Activated CD8-positive, alpha-beta memory T cell treated with anti-CD3 and anti-CD28 coated beads, Interleukin-2, amount 50 U/mL, for 4 hours (primary cell): ENCODE measurements around the gene PTPRN2.
"Not testable (repeated sequence)": the region's sequence is repeated elsewhere in the genome, so short reads cannot be mapped to it uniquely, and the experiment has no call there.

Experiments used
- DNase-seq: peaks from one replicate; pipeline ENCODE4 v3.0.0-alpha.2; 2020

PTPRN2 gene

DNA sequence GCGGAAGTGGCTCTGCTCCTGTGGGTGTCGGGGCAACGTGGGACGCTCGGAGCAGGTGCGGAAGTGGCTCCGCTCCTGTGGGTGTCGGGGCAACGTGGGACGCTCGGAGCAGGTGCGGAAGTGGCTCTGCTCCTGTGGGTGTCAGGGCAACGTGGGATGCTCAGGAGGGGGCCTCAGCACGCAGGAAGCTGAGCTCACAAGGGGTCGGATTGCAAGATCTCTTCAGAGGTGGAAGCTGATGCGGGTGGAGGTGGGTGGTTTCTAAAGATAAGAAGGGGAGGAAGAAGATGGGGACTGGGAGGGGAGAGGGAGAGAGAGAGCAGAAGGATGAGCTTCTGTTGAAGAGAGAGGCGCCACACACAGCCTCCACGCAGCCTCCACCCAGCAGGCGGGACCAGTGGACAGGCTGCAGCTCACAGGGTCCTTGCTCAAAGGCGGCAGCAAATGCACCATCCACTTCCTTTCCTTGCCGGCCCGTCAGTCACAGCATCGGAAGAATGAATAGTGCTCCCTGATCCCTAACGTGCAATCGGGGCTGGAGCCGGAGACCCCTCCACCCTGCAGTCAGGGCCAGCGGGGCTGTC lies 78.7 kb downstream of the PTPRN2 start:
- DNase-seq, result no peak

DNA sequence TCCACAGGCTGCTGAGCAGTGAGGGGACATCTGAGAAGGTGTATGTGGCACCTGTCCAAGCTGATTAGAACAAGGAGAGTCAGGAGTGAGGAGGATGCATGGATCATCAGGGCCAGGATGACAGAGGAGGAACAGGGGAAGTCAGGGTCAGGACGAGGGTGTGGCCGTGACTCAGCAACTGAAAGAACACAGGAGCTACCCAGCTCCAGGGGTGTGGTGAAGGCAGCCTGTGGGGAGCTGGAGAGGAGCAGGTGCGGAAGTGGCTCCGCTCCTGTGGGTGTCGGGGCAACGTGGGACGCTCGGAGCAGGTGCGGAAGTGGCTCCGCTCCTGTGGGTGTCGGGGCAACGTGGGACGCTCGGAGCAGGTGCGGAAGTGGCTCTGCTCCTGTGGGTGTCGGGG lies 79.3 kb downstream of the PTPRN2 start:
- not testable (repeated sequence) for DNase-seq

DNA sequence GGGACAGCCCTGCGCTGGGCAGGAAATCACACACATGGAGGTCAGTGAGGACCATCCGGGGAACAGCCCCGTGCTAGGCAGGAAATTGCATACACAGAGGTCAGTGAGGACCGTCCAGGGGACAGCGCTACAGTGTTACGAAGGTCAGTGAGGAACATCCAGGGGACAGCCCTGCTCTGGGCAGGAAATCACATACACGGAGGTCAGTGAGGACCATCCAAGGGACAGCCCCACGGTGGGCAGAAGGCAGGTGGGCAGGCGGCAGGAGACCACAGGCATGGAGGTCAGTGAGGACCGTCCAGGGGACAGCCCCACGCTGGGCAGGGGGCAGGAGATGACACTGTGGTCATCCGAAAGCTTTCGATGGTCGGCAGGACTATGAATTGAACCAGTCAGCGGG lies 79.7 kb downstream of the PTPRN2 start:
- no peak for DNase-seq

DNA sequence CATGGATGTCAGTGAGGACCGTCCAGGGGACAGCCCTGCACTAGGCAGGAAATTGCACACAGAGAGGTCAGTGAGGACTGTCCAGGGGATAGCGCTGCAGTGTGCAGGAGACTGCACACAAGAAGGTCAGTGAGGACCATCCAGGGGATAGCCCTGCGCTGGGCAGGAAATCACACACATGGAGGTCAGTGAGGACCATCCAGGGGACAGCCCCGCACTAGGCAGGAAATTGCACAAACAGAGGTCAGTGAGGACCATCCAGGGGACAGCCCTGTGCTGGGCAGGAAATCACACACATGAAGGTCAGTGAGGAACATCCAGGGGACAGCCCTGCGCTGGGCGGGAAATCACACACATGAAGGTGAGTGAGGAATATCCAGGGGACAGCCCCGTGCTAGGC lies 80.4 kb downstream of the PTPRN2 start:
- DNase-seq, result not testable (repeated sequence)

DNA sequence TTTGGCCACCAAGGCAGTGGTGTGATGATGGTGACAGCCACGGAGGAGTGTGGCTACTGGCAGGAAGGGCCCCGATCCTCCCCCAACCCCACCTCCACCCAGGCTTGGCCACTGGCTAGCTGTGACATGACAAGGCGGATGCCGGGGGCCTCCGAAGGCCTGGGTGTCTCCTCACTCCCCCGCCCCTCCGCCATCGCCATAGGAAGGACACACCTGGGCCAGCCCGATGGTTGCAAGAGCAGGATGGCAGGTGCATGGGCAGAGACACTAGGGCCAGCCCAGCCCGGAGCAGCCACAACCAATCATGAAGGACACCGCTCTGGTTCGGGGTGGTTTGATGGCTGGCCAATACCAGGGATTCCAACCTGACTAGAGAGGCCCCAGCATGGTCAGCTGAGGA lies 81.0 kb downstream of the PTPRN2 start:
- DNase-seq, result no peak

DNA sequence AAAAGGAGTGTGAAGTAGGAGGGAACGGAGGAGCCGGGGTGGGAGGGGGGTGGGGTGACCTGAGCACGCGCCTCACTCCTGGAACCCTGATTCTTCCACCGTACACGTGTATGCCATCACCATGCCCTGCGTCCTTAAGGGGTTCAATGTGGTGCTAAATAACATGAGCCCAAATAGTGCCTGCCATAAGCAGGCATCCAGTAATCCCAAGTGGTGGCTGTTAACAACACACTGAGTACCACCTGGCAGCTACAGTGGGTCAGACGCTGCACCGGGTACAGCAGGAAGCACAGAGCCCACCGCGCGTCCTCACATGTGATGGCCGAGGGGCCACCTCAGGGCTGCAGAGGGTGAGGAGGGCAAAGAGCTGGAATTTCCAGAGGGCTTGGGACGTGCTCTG lies 81.9 kb downstream of the PTPRN2 start:
- no peak for DNase-seq

DNA sequence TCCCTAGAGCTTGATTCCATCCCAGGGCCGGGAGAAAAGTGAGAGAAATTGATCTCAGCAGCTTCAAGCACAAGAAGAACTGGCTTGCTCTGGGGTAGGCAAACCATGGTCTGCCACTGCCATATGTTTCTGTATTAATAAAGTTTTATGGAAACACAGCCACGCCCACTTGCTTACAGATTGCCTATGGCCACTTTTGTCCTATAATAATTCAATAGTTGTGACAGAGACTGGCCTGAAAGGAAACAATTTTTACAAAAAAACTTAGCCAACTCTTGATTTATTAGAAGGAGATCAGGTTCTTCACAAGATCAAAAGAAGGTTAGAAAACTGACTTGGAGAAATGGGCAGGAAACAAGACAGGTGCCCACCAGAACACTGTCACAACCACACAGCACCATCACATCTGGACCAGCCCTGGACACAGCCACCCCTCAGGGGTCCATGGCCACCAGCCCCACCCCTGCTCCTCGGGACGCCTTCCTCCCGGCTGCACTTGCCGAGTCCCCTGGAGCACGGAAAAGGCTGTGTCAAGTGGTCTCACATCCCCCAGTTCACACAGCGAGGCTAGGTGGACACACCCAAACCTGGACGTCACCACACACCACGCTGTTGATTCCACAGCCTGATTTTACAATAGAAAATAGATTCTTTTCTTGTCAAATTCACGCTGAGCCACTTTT lies 85.4 kb downstream of the PTPRN2 start:
- DNase-seq, result no peak

DNA sequence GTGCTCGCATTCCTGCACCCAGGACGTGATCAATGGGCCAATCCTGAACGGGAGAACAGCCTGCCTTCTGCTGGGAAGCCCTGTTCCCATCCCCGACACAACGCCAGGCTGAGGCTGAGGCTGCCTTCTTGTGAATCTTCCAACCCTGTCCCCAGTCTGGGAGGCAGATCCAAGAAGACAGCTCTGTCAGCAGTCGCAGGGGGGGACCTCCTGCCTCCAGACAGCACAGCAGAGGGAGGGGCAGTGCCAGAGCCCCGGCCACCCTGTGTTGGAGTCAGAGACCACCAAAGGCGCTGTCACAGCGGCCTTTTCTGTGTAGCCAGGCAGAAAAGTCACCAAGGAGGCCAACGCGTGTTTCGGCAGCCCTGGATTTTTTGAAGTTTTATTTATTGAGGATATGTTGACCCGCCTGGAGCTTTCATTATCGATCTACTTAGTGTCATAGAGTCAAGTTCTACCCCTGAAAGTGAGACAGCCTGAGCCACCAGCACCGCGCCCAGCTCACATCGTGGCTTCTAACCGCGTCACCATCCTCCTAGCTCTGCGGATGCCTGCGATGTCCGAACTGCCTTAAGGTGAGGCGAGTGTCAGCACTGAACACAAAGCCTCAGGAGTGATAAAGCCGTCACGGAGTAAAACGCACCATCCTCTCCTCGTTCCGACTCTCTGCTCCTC lies 86.1 kb downstream of the PTPRN2 start:
- no peak for DNase-seq

DNA sequence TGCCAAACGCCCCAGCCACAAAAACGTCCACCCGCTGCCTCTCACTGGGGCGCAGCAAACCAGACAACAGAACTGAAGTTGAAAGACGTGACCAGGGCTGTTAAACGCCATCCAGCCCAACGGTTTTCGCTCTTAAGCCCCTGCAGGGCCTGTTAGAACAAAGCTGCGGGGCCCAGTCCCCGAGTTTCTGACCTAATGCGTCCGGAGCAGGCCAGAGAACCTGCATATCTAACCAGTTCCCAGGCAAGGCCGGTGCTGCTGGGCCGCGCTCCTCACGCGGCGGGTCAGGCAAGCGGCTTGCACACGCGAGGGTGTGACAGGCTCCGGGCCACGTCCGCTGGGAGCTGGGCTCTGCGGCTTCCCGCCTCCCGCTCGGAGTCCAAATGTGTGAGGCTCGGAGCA lies 87.0 kb downstream of the PTPRN2 start:
- no peak for DNase-seq

DNA sequence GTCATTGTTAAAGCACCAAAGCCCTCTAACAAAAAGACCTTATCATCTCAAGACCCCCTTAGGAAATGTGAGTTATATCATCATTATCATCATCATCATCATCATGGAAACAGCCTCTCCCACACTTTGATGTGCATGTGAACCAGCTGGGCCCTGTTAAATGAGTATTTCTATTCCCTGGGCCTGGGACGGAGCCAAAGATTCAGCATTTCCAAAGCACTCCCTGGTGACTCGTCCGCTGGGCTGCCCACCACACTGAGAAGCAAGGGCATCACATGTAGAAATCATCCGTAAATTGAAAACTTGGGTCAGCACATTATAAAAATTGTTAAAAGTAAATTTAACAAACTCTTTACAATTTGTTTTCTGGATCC lies 88.6 kb downstream of the PTPRN2 start:
- no peak for DNase-seq

DNA sequence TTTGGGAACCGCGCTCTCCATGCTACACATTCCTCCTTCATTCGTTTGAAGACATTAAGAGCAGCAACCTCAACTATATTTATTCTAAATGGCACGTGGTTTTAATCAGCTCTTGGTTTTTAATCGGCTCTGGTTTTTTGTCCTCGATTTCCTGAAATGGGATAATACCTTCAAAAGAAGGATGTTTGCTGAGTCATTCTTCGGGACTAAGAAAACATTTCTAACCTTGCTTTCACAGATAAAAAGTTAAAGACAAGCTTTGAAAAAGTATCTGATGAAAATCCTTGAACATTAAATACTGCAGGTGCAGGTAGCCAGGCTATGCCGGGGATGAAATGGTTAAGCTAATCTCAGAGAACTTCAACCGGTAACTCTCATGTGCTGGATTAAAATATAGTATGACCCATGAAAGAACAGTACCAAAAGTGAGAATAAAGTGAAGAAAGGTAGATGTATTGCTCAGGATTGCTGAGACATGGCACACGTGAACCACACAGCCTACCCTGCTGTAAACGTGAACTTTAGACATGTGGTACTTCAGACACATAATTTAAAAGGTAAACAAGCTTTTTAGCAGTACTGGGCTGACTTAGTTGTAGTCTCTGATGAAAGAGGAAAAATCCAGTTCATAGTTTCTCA lies 89.1 kb downstream of the PTPRN2 start:
- no peak for DNase-seq

DNA sequence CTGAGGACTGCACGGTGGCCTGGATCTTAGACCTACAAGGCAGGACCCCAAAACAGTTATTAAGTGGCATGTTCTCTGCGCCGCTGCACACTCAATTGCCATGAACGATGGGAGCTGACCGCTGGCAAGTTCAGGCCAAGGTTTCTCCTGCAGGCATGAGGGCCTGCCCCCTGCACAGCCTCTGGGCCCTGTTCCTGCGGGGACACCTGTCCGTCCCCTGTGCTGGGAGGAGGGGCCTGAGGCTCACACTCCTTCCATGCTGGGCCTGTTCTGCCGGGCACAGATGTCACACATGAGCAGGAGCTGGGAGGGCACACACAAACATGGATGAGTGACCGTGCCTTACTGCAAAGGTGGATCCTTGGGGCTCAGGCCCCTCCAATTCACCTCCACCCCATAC lies 90.0 kb downstream of the PTPRN2 start:
- no peak for DNase-seq

DNA sequence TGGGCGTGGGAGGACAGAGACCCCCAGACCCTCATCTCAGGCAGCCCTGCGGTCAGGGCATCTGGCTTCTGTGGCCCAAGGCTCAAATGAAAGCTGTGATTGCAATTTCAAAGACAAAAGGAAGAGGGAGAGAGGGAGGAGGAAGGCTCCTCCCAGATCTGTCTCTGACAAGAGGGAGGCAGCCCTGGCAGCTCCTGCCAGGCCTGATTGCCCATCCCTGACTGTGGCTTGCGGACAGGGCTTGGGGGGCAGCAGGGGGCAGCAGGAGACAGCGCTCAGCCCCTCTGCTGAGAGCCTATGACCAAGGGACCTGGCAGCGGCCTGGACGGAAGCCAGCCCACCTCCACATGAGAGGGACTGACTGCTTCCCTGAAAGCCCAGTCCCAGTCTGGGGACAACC lies 91.8 kb downstream of the PTPRN2 start:
- no peak for DNase-seq

DNA sequence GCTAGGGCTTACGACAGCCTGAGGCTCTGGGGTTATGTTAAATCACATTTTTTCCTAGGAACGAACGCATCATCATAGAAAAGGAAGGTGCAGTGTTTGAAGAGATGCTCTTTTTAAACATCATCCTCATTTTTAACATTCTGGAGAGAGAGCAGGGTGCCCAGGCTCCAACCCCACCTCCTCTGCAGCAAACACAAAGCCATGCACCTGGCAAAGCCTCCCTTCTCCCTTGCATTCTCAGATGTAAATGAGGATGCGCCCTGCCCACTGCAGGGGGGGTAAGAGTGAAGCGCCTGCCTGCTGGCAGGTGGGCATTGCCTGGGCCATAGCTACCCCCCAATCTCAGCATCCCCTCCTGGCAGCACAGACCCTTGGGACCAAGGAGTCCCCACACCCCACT lies 92.4 kb downstream of the PTPRN2 start:
- no peak for DNase-seq

DNA sequence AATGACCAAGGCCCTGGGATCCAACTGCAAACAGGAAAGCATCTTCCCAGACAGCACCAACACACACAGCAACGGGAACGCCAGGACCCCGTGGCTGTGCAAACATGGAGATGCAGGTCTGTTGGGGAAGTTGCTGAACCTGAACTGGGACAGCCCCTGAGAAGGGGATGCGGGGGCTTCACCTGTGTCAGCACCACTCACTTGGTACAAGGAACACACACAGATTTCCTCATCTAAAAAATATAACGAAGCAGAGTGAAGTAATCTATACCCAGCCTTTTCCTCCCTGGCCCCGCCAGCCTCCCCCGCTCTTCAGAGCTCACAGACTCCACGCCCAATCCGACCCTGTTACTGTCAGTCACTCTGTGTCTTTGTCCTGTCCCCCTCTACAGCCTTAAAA lies 93.0 kb downstream of the PTPRN2 start:
- no peak for DNase-seq

DNA sequence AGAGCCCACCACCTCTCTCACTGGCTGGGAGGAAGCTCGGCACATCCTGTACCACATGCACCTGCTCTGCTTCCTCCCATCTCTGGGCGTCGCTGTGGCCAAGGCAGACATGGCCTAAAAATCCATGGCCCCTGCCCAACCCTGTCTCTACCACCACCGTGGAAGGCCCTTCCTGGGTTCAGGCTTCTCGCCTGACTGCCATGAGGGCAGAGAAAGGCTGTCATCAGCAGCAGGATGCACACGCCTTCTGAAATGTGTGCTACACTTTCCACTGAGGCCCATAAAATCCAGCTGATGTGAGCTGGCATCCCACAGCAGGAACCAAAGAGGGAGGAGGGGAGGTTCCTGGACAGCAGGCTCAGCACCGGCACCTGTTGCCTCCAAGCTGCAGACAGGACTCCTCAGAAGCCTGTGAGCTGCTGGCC lies 93.4 kb downstream of the PTPRN2 start:
- no peak for DNase-seq

DNA sequence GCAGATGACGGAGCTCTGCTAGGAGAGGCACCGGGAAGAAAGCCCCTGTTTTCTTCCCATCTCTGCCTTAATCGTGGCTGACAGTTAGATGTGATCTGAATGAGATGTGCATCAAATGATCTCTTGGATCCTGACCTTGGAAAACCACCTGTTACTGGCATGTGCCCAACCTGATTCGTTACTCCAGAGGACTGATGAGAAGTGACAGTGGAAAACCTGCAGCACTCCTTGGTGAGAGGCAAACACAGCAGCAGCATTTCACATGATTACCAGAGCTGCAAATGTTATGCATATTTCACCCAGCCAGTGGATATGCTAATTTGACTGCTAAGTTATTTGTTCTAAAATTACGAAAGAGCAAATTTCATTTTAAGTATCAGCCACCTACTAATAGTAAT lies 95.3 kb downstream of the PTPRN2 start:
- no peak for DNase-seq

DNA sequence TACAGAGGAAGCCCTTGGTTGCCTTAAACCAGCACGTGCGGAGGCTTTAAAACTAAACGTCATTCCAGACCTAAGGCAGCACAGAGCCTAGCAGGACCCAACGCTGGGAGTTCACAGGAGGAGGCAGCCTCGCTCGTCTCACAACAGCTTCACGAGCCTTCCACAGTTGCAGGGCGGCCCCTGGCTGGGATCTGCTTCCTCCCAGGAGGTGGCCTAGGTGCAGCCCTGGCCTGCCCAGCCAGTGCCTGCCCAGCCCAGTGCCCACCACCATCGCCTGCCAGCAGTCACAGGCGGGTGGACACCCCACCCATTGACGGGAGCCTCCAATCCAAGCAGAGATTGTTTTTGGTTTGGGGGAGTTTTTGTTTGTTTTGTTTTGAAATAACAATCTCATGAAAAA lies 96.5 kb downstream of the PTPRN2 start:
- no peak for DNase-seq

DNA sequence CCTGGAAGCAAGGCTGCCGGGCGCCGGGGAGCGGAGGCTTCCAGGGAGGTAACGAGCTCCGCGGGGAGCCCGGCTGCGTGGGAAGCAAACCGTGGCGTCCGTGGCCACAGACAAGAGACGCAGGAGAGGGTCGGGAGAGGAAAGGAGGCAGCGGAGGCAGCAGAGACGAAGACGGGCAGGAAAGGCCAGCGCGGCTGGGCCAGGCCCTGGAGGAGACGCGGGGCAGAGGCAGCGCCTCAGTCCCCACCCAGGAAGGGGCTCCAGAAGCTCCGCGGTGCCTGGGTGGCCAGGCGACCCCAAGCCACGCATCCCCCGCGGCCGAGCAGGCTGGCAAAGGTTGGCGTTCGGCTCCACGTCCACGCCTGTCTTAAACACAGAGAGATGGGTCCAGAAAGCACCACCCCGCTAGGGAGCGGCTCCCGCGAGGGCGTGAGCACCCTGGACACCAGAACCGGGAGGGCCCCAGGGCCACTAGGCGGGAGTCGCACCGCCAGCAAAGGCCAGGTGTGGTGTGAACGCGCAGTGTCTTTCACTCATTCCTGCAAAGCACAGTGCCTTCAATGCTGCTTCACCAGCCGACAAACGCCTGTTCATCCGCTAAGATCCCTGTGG lies 97.3 kb downstream of the PTPRN2 start:
- DNase-seq, result no peak

DNA sequence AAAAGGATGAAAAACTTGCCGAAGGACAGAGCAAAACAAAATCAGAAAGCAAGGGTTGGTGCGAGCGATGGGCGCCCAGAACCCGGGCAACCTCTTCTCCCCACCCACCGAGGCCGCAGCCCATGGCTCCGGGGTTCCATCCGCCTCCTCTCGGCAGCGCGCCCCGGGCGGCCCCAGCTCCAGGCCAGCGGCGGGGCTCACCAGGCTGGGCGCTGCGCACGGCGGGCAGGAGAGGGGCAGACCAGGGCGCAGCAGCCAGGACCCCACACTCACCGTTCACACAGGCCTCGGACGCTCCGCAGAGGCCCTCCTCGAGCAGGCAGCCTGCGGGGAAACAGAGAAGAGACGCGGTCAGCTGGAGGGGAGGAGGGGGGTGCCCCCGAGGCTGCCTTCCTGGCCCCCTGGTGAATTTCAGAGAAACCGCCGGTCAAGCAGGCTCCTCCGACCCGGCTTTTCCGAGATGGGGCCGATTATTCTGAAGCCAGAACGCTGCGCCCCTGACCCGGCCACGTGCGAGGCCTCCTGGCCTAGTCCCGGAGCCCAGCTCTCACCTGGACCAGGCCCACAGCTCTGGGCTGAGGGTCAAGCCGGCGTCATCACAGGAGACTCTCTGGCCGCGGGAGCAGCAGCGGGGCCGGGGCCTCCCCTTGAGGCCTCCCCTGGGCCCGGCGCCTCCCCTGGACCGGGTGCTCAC lies 98.0 kb downstream of the PTPRN2 start:
- no peak for DNase-seq

DNA sequence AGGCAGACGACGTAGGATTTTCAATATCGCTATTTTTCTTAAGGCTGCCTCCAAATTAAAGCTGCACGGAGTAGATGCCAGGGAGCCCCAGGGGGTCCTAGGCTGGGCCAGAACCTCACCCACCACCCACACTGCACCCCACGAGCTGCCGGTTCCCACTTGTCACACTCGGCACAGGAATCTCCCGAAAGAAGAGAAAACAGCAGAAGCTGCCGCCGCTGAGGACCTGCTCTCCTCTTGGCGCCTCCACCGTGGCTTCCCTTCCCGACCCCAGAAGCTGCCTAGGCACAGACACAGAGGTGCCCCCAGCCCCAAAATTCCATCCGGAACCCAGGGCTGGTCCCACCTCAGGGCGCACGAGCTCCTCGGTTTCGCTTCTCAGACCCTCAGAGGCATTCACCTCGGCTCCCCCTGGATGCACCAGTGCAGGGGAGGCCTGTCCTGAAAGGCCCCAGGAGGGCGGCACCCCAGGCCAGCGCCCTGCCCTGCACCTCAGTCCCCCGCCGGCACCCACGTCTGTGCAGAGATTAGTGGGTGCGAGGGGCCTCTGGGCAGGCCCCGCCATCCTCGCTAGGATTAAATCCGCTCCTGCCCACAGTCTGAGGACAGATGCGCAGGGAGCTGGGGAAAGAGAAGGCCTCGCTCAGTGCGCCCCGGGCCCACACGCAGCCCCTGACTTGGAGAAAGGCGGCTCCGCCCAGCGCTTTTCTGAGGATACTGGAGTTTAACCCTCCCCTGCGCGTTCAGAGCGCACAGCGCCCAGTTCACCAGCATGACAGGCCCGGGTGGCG lies 99.2 kb downstream of the PTPRN2 start:
- DNase-seq, result no peak

DNA sequence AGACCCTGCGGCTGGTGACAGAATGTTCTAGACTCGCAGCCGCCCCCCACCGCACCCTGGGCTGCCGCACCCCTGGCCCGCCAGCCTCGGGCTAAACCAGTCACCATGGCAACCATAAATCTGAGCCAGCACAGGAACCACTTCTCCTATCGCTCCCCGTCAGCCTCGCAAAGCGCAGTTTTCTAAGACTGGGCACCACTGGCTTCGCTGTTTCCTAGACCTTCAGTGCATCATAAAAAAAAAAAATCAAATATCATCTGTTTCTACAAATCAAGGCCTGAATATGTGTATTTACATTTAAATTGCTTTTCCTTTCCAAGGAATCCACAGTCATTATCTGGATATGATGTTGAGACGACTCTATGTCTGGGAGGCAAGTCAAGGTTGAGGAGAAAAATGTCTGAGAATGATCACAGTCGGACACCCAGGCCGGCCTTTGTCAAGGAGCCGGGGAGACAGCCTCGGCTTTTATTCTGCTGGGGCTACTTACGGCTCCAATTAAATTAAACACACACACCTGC lies 99.9 kb downstream of the PTPRN2 start:
- no peak for DNase-seq
